Testis (tissue), 2 donors: Measurements from ENCODE around the gene C2CD4C.

ENCODE experiments used
- CTCF ChIP-seq, 3 experiments: fragments of 450-650 bp in 2 of 3; fragments of 200-600 bp in 1 of 3; sonication (generic) in 1 of 3; IDR thresholded peaks; one replicate each; pipeline ENCODE4 v1.5.1; 2016 to 2019; ENCODE audit warnings: antibody characterized with exemption in 3 of 3, mild to moderate bottlenecking in 2 of 3, moderate library complexity in 1 of 3
- POLR2A ChIP-seq: fragments of 450-650 bp; IDR thresholded peaks from one replicate; pipeline ENCODE4 v1.6.1; 2017; ENCODE audit warnings: antibody characterized with exemption, mild to moderate bottlenecking, moderate library complexity

- no peak for TF ChIP-seq CTCF (IDR thresholded peaks at IDR 0.05)
- TF ChIP-seq POLR2A = no peak
Observed at GRCh38 chr19:428149-428548, 19.2 kb upstream of the C2CD4C start.
